A549 (cell line): ENCODE measurements around the gene UACA.

Source experiments
- CTCF ChIP-seq: fragments of >200 bp; sonication (Bioruptor Twin); formaldehyde crosslinking; IDR thresholded peaks from 3 replicates; pipeline ENCODE4 v1.5.1; 2016
- HOXA7 ChIP-seq: fragments of 250-450 bp; sonication (Bioruptor Pico); IDR thresholded peaks from 2 replicates; pipeline ENCODE4 v1.5.0; 2020; ENCODE audit warnings: mild to moderate bottlenecking, moderate library complexity
- MAX ChIP-seq: IDR thresholded peaks from 2 replicates; pipeline ENCODE4 v1.6.1; 2012
- POLR2A ChIP-seq: IDR thresholded peaks from 2 replicates; pipeline ENCODE4 v1.6.1; 2012; ENCODE audit warnings: mild to moderate bottlenecking, low read length
- POLR2AphosphoS2 ChIP-seq: conservative IDR thresholded peaks from 2 replicates; pipeline ENCODE4 v1.6.1; 2012; ENCODE audit warnings: low read length, improper control_type of control experiment, inconsistent platforms
- RCOR1 ChIP-seq: fragments of 150-350 bp; IDR thresholded peaks from 2 replicates; pipeline ENCODE4 v1.6.1; 2014; ENCODE audit warnings: antibody characterized with exemption, low read length, low read depth
- SREBF2 ChIP-seq: fragments of 450-650 bp; IDR thresholded peaks from 2 replicates; pipeline ENCODE4 v1.6.1; 2014; ENCODE audit warnings: mild to moderate bottlenecking, moderate library complexity
- USF2 ChIP-seq: fragments of 450-650 bp; IDR thresholded peaks from 2 replicates; pipeline ENCODE4 v1.6.1; 2014; ENCODE audit warnings: antibody characterized with exemption

- TF ChIP-seq CTCF (no peak), USF2 (no peak), MAX (no peak), POLR2A (no peak), RCOR1 (no peak), SREBF2 (no peak), HOXA7 (CRISPR knock-in tag) (no peak), POLR2AphosphoS2 (no peak)
Observed at GRCh38 chr15:70752193-70752635, 11.1 kb downstream of the UACA start.
